HepG2 (cell line): ENCODE measurements around the gene KCNT1. TPM values are rescaled to one million over a fixed set of nuclear protein-coding genes. Genes with fewer than 3 reads are reported as not detected.
A peak's percentile ranks its signal among the peaks of the same experiment; 100 is the strongest.

Source experiments
- ATAC-seq: fragments of 200-7000 bp; cut with Tn5 transposase; 3 replicates; pipeline ENCODE4 v1.9.1; 2020; ENCODE audit warnings: mild to moderate bottlenecking, moderate library complexity
- BruUV-seq: library from RNA; stranded (reverse); fragments of 400-500 nt; replicated peaks from 2 replicates; lab custom pipeline; 2021; lab: Mats Ljungman, UMichigan
- CTCF ChIA-PET: fragments of 300-600 bp; formaldehyde crosslinking; extraction: SDS; loops from one replicate; lab custom pipeline; 2021; ENCODE audit warnings: low total read pairs, inconsistent platforms, low intra/inter-chr PET ratio; lab: Yijun Ruan, JAX
- POLR2A ChIA-PET: fragments of 350-600 bp; sonication (Branson Sonifier 250); formaldehyde crosslinking; loops from one replicate; lab custom pipeline; 2020; ENCODE audit warnings: antibody characterized with exemption, inconsistent platforms; lab: Yijun Ruan, JAX
- DNase-seq: peaks from one replicate; pipeline ENCODE4 v3.0.0-alpha.2; 2015; ENCODE audit warnings: low spot score
- FAIRE-seq: peaks from 3 replicates; lab custom pipeline; 2011; peaks lifted over from hg19 to GRCh38; lab: Jason Lieb, UNC
- H2AFZ ChIP-seq: one replicate; pipeline ENCODE4 v1.6.1; 2011; ENCODE audit warnings: low read length, inconsistent platforms
- H3K27ac ChIP-seq: fragments of 300-600 bp; 3 replicates; pipeline ENCODE4 v1.8.0; 2011; ENCODE audit warnings: mixed run types, mild to moderate bottlenecking, mixed read lengths, low read length, inconsistent platforms; ENCODE audit not compliant: insufficient read depth; ENCODE audit errors: extremely low read length
- H3K27me3 ChIP-seq, 2 experiments: fragments of 200-600 bp in 1 of 2; 2 replicates in 1 of 2; 3 replicates in 1 of 2; pipeline versions ENCODE4 v1.6.0 to v1.8.0; 2011; ENCODE audit warnings: low read length in 2 of 2, mild to moderate bottlenecking in 2 of 2, moderate library complexity in 2 of 2, inconsistent platforms in 1 of 2; ENCODE audit not compliant: insufficient read depth in 2 of 2, control insufficient read depth in 1 of 2
- H3K36me3 ChIP-seq, 2 experiments: fragments of 200-600 bp in 1 of 2; replicated peaks in 1 of 2; 2 replicates in 1 of 2; 3 replicates in 1 of 2; pipeline versions ENCODE4 v1.5.1 to v1.8.0; 2011; ENCODE audit warnings: low read length in 2 of 2, inconsistent platforms in 1 of 2; ENCODE audit not compliant: insufficient read depth in 2 of 2, control insufficient read depth in 1 of 2
- H3K4me1 ChIP-seq: 2 replicates; pipeline ENCODE4 v1.5.1; 2012; ENCODE audit warnings: low read length, inconsistent platforms; ENCODE audit not compliant: insufficient read depth
- H3K4me2 ChIP-seq: 2 replicates; pipeline ENCODE4 v1.6.0; 2011; ENCODE audit warnings: low read depth, low read length, inconsistent platforms
- H3K4me3 ChIP-seq, 3 experiments: fragments of 200-600 bp in 1 of 3; sonication (generic), shearing (Covaris generic) in 1 of 3; replicated peaks in 1 of 3; 2 replicates each; pipeline ENCODE4 v1.5.1; 2011 to 2016; ENCODE audit warnings: low read length in 3 of 3, inconsistent platforms in 2 of 3, low read depth in 2 of 3, mild to moderate bottlenecking in 2 of 3, control low read depth in 1 of 3, mixed read lengths in 1 of 3; ENCODE audit not compliant: insufficient read depth in 1 of 3
- H3K79me2 ChIP-seq: one replicate; pipeline ENCODE4 v1.6.1; 2011; ENCODE audit warnings: low read length, inconsistent platforms; ENCODE audit not compliant: insufficient read depth
- H3K9ac ChIP-seq: 2 replicates; pipeline ENCODE4 v1.6.0; 2011; ENCODE audit warnings: mild to moderate bottlenecking, low read depth, low read length, inconsistent platforms; ENCODE audit not compliant: insufficient read depth
- H3K9me3 ChIP-seq: 2 replicates; pipeline ENCODE4 v1.5.1; 2012; ENCODE audit warnings: mild to moderate bottlenecking, low read length
- H4K20me1 ChIP-seq: 2 replicates; pipeline ENCODE4 v1.6.0; 2011; ENCODE audit warnings: inconsistent platforms, mild to moderate bottlenecking, low read length, moderate library complexity; ENCODE audit not compliant: insufficient read depth
- ARNT2 ChIP-seq: sonication (generic); formaldehyde crosslinking; IDR thresholded peaks from 2 replicates; pipeline ENCODE4 v1.8.0; 2022; ENCODE audit warnings: mild to moderate bottlenecking, low read depth, missing genetic modification reagents, moderate library complexity
- PBX3 ChIP-seq: sonication (generic); formaldehyde crosslinking; IDR thresholded peaks from 2 replicates; pipeline ENCODE4 v1.8.1; 2023; ENCODE audit warnings: missing genetic modification reagents, inconsistent platforms, borderline replicate concordance
- TEAD3 ChIP-seq: optimal IDR thresholded peaks from 2 replicates; pipeline ENCODE3; 2016; ENCODE audit warnings: borderline replicate concordance
- WGBS: methylation state at CpG from one replicate; pipeline ENCODE4 v1.1.6; 2017; ENCODE audit warnings: low lambda C conversion rate; 5-methylcytosine and 5-hydroxymethylcytosine counted together
- in situ Hi-C: cut with HindIII; loops from 2 replicates; pipeline ENCODE4 v1.10.0; 2017; ENCODE audit warnings: low pct_unique_long_range_greater_than_20kb; ENCODE audit not compliant: extremely low pct_ligation_motif_present
- intact Hi-C: fragments of 100-400 bp; cut with micrococcal nuclease; formaldehyde crosslinking; loops from one replicate; pipeline ENCODE4 v1.10.0; 2022; ENCODE audit not compliant: unreplicated experiment
- polyA plus RNA-seq, 8 experiments: library from polyadenylated mRNA; depleted of rRNA in 3 of 8; stranded (reverse) in 7 of 8; unstranded in 1 of 8; fragments of >200 nt; fragmentation: Illumina TruSeq in 4 of 8; extraction: Trizol in 4 of 8; gene quantifications; 2 replicates each; pipeline versions ENCODE4 v1.2.1 to v1.2.3, GENCODE V29; 2011 to 2016; ENCODE audit warnings: low read depth in 4 of 8, missing spikeins in 1 of 8, mixed read lengths in 1 of 8; ENCODE audit not compliant: insufficient read depth in 1 of 8
- total RNA-seq, 5 experiments: library from RNA; depleted of rRNA; stranded (reverse); fragments of >200 nt; fragmentation: Illumina TruSeq; extraction: Trizol; gene quantifications; 2 replicates each; pipeline ENCODE4 v1.2.3, GENCODE V29; 2016; ENCODE audit warnings: low read depth in 1 of 5
- TF ChIP-seq, protein P1 (sequence below): sonication (generic); formaldehyde crosslinking; IDR thresholded peaks from 2 replicates; pipeline ENCODE4 v1.8.1; 2023; ENCODE audit warnings: mild to moderate bottlenecking, missing genetic modification reagents, borderline replicate concordance

KCNT1 gene
- total and polyA plus RNA-seq, 2 of the 13 experiments (the other 11 are each of a cell fraction or from before 2014, with no cell fraction given): not detected

GRCh38 chr9:135734616-135735144 lies 32.7 kb downstream of the KCNT1 start:
- 41% methylated on average over 8 of the region's 27 CpGs for WGBS
- TF ChIP-seq ARNT2 (CRISPR knock-in tag): no peak
- Histone ChIP-seq H3K27ac (no peak overlapping the region), H3K4me2 (no peak overlapping the region), H3K4me1 (no peaks in the 10 kb centered on the region), H4K20me1 (peaks cover 7% of the 10 kb centered on the region; the same call in 1 of the 2 replicates), H3K4me3 (no peak overlapping the region), H2AFZ (no peak overlapping the region), H3K9me3 (peaks cover 8% of the 10 kb centered on the region), H3K79me2 (no peaks in the 10 kb centered on the region), H3K36me3 (no peaks in the 10 kb centered on the region), H3K27me3 (peaks cover 10 to 48% of the 10 kb centered on the region in 2 experiments; a peak in 4 of 5 replicates), H3K9ac (no peak overlapping the region)
- in situ Hi-C loops (no loop called here), intact Hi-C loops (no loop called here)
- no TSS peak for BruUV-seq
- ChIA-PET POLR2A (no interaction called here), CTCF (no interaction called here)
- ATAC-seq (peak; percentile 37), DNase-seq (no peak), FAIRE-seq (no peak)

GRCh38 chr9:135736272-135736978 lies 34.4 kb downstream of the KCNT1 start:
- H3K79me2 ChIP-seq: no peaks in the 10 kb centered on the region
- no peak for ATAC-seq
- H2AFZ ChIP-seq: no peak overlapping the region
- ChIA-PET CTCF (no interaction called here), POLR2A (no interaction called here)
- no peak for TF ChIP-seq TEAD3 (CRISPR knock-in tag)
- TF ChIP-seq, protein P1, sequence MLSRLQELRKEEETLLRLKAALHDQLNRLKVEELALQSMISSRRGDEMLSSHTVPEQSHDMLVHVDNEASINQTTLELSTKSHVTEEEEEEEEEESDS (CRISPR knock-in tag): no peak
- TF ChIP-seq PBX3 (CRISPR knock-in tag): no peak
- H3K9ac ChIP-seq: no peak overlapping the region
- no peak for FAIRE-seq
- no peak overlapping the region for H3K4me3 ChIP-seq
- intact Hi-C loops (no loop called here), in situ Hi-C loops (no loop called here)
- H3K4me2 ChIP-seq: no peak overlapping the region
- 0% methylated on average over 1 of the region's 78 CpGs for WGBS
- no peak for DNase-seq
- no TSS peak for BruUV-seq
- H3K27ac ChIP-seq: no peak overlapping the region
- 0 out of 2 replicates have a peak, but pooled peaks cover 5% of the 10 kb centered on the region for H4K20me1 ChIP-seq
- H3K9me3 ChIP-seq: peaks cover 3% of the 10 kb centered on the region
- H3K27me3 ChIP-seq: peaks cover 12 to 63% of the 10 kb centered on the region in 2 experiments; a peak in 4 of 5 replicates
- H3K36me3 ChIP-seq: no peaks in the 10 kb centered on the region
- H3K4me1 ChIP-seq: no peaks in the 10 kb centered on the region
